ENCODE measurements around the gene MYL9.
A peak's percentile ranks its signal among the peaks of the same experiment; 100 is the strongest.

MYL9 gene

DNA sequence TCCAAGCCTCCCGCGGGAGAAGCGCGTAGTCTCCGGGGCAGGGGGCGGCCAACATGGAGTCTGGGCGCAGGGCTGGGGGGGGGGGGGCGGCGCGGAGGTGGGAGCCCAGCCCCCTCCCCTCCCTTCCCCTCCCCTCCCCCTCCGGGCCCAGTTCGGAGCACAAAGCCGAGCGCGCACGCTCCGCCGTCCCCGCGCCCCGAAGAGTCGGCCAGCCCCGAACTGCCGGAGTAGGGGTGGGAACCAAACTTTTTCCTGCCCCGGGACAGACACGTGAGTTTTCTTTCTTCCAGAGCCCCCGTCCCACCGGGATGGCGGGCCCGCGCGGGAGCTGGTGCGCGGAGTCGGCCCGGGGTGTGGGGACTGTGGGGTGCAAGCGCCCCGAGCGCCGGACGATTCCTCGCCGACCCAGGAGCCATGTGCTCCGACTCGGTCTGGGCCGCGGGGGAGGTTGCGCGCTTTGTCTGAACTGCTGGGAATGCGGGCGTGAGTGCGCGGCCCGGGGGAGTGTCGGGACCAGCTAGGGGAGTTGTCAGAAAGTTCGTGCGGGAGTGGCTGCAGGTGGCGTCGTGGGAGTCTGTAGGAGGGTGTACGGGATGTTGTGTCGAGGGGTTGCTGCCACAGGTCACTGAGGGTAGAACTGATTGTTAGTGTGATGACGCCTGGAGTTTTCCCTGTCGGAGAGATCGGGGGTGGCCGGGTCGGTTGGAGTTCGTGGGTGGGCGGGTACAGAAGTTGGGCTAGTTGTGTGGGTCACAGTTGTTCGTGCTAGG is 33.2 kb downstream of the MYL9 start:
- Histone ChIP-seq H3K27ac (peak overlapping the region; percentile 65 to 97 (median 90)), H3K4me3 (peak overlapping the region; percentile 54 to 90 (median 75))

DNA sequence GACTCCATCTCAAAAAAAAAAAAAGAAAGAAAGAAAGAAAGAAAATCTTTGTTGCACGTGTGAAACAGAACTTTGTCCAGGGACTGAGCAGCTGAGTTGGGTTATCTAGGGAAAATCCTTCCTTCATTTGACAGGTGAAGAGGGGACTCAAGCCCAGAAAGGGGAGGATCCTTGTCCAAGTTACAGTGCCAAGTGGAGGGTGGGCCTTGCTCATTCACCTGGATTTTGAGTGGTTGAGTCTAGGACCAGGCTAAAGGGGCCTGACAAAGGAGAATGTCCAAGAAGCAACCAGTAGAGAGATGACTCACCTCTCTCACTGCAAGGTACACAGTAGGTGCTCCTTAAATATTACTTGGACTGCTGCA is 34.7 kb downstream of the MYL9 start:
- Histone ChIP-seq H3K4me3 (no peak overlapping the region), H3K27ac (peak overlapping the region in 1 of 21 experiments; percentile 90)

DNA sequence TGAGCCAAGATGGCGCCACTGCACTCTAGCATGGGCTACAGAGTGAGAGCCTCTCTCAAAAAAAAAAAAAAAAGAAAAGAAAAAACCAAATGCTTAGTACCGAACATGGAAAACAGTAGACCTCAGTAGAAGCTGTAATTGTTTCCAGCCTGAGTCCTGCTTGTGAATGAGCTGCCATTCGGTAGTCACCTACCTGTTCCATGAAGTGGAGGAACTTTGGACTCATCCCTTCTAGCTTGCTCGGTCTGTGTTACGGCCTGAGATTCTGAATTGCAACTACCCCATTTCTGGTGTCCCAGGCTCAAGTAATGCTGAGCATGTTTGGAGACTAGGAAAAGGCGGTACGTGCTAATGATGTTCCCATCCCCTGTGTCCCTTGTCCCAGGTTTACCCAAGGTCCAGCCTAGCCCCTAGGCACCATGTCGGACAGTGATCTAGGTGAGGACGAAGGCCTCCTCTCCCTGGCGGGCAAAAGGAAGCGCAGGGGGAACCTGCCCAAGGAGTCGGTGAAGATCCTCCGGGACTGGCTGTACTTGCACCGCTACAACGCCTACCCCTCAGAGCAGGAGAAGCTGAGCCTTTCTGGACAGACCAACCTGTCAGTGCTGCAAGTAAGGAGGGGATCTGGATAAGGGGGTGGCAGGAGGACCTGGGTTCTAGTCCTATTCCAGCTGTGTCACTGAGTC is 37.2 kb downstream of the MYL9 start:
- no peak overlapping the region for H3K27ac ChIP-seq
- H3K4me3 ChIP-seq: no peak overlapping the region

DNA sequence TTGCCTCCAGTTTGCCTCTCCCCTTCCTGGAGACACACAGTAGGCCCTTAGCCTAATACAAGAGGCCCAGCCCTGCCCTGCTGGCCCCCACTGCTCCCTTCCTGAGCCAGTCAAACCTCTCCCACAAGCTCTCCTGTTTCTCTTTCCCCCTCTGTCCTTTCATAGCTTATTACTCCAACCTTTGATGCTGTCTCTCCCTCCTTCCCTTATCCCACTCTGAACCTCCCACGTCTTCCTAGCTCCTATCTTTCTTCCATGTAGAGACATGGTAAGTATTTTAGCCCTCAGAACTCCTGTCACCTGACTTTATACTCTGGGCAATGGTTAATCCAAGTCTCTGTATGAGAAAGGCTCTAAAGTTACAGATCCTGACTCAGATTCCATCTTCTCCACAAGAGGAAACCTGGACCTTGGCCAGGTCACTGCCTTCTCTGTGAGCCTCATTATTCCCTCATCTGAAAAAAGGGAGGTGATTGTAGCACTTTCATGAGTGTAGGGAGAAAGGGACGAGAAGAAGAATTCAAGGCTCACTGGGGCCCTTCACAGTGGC is 38.8 kb downstream of the MYL9 start:
- Histone ChIP-seq H3K27ac (no peak overlapping the region), H3K4me3 (no peak overlapping the region)

DNA sequence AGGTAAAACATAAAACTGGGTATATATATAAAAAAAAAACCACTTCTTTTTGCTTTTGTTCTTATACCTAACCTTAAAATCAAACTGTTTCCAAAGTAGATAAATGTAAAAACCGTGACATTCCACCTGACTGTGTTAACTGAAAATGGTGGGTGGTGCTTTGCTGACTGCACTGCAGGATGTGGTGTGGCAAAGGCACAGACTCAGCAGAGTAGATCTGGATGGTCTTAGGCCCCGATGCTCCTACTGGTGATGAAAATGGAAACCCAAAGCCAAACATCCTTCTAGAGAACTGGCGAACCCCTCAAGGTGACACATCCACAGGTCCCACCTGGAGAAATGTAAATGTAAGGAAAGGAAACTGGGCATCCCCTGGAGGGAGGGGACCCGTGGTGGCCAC is 41.0 kb downstream of the MYL9 start:
- Histone ChIP-seq H3K4me3 (no peak overlapping the region), H3K27ac (peak overlapping the region in 2 of 21 experiments; percentile 49 to 59)

DNA sequence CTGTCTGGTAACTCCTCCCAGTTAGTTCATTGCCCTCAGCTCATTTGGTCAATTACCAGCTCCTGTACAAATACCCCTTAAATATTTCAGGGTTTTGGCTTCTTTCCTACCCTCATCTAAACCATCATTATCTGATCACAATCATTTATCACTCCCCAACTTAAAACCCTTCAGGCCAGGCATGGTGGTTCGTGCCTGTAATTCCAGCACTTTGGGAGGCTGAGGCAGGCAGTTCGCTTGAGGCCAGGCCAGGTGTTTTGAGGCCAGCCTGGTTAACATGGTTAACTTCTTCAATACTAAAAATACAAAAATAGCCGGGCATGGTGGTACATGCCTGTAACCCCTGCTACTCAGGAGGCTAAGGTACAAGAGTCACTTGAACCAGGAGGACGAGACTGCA is 41.5 kb downstream of the MYL9 start:
- H3K27ac ChIP-seq: peak overlapping the region in 2 of 21 experiments; percentile 49 to 59
- H3K4me3 ChIP-seq: no peak overlapping the region

DNA sequence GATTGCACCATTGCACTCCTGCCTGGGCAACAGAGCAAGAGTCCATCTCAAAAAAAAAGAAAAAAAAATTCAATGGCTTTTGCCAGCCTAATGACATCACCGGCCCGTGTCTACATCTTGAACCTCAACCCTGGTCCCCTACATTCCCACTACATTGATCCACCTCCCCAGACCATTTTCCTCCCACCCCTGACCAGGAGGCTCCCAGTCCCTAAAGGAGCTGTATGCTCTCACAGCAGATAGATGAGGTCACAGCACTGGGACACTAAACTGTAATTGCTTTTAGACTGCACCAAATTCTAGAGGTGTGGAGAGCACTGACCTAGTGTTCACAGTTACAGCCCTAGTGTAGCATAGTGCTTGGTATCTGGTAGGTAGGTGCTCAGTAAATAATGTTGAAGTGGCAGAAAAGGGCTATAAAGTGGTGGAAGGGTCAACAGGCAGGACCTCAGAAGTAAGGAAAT is 42.7 kb downstream of the MYL9 start:
- Histone ChIP-seq H3K4me3 (no peak overlapping the region), H3K27ac (no peak overlapping the region)

DNA sequence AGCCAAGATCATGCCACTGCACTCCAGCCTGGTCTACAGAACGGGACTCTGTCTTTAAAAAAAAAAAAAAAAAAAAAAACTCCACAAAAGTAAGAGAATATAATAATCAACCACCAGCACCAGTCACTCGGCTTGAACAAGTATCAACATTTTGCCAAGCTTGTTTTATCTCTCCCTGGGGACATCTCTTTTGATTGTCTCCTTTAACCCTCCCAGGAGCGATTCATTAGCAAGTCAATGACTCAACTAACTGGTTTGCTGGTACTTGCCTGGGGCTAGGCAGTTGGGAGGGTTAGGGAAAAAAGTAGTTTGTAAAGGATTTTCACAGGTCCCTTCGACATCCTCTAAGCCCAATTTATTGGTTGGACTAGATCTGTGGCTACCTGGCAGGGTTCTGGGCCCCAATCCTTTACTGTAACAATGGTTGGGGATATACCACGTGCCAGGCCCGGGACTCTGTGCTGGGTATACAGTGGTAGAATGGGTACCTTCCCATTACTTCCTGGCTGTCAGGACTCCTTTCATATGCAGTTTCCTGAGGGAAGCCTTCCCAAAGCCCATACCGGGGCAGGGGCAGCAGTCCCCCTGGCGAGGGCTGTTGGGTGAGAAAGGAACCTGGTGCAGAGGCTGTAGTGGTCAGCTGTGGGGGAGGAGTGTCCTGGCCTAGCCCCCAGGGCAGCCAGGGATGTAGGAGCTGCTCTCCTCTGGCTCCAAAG is 44.2 kb downstream of the MYL9 start:
- no peak overlapping the region for H3K4me3 ChIP-seq
- peak overlapping the region in 7 of 21 experiments; percentile 4 to 66 (median 34) for H3K27ac ChIP-seq

DNA sequence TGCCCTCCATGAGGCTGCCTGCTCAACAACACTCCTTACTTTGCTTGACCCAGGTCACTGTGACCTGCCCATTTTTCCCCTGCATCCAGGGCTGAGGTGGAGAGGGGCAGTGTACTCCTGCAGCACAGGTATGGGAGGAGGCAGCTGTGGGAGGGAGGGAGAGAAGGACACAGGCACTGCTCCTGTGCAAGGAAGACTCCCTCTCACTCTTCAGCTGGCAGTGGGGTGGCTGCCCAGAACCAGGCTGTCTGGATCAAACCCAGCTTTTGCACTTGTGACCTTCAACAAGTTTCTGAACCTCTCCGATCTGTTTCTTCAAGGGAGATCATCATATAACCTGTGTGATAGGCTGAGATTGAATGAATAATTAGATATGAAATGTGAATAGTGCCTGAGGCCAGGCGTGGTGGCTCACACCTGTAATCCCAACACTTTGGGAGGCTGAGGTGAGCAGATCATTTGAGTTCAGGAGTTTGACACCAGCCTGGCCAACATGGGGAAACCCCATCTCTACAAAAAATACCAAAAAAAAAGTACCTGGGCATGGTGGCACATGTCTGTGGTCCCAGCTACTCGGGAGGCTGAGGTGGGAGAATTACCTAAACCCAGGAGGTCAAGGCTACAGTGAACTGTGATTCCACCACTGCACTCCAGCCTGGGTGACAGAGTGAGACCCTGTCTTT is 46.2 kb downstream of the MYL9 start:
- Histone ChIP-seq H3K4me3 (no peak overlapping the region), H3K27ac (no peak overlapping the region)

DNA sequence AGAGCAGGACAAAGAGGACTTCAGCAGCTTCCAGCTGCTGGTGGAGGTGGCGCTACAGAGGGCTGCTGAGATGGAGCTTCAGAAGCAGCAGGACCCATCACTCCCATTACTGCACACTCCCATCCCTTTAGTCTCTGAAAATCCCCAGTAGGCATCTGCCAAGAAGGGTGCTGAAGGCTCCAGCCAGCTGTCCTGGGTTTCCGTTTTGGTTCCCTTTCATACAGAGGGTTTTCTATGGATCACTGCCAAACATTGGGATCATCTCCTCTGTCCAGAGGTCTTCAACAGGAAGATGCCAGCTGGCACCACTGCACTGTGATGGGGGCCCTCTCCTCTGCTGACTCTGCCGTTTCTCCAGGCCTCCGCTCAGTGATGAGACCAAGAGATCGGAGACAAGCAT is 50.0 kb downstream of the MYL9 start:
- peak overlapping the region in 1 of 21 experiments; percentile 56 for H3K27ac ChIP-seq
- no peak overlapping the region for H3K4me3 ChIP-seq

DNA sequence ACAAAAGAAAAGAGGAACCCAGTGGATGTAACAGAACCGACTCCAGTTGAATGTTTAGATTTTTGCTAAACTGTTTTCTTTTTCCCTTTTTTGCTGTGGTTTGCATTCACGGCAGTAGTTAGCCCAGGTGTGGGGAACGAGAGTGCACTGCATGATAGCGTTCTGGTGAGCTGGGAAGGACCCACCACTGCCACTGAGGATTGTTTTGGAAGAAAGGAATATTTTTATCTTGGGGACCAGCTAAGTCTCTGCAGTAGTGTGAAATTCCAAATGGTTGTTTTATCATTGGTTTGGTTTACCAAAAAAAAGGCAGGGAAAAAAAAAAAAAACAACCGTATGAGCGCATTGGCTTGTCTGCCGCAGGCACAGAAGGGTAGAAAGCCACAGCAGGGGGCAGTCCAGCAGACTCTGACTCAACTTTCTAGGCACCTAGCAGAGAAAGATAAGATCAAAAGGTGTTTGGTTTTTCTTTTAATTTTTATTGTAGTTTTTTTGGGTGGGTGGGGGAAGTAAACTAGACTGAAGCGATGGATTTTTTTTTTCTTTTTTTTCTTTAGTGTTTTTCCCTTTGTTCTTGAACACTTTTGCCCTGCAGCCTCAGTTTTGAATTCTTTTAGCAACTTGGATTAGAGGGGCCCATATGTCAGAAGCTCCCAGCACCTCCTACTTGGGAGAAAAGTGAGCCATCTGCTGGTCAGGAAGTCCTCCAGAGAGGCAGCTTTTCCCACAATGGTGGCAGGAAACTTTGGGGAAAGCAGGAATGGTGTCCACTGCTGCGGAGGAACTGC is 50.7 kb downstream of the MYL9 start:
- peak overlapping the region in 2 of 21 experiments; percentile 14 to 56 for H3K27ac ChIP-seq
- H3K4me3 ChIP-seq: no peak overlapping the region

DNA sequence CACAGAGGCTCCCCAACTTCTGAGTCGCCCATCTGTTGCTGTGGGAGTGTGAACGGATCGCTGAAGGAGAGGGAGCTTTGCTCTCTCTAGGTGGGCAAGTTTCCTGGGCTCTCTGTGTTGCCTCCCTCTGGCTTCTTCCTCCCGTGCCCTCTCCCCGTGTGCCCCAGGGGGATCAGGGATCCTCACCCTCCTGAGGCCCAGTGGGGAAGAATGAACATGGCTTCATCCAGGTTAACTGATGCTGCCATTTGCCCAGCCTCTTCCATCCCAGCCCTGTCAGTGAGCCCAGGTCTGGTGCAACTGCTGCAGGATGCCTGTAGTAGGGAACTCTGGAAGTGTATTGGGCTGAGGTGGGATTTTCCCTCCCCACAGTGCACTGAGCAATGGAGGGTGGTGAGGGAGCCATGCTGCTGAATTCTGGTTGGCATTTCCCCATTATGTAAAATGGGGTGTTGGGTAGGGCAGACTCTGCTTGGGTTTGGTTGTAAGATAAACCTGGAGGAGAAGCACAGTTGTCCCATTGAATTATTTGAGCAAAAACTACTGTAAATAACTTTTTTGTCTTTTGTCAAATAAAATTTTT is 52.1 kb downstream of the MYL9 start:
- Histone ChIP-seq H3K27ac (peak overlapping the region in 3 of 21 experiments; percentile 8 to 38 (median 12)), H3K4me3 (no peak overlapping the region)

DNA sequence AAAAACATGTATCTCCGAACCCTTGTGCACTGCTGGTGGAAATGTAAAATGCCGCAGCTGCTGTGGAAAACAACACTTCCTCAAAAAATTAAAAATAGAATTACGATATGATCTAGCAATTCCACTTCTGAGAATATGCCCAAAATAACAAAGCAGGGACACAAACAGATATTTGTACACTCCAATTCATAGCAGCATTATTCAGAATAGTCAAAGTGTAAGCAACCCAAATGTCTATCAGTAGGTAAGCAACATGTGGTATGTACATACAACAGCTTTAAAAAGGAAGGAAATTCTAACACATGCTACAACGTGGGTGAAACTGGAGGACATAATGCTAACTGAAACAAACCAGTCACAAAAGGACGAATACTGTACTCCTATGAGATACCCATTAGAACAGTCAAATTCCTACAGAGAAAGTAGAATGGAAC is 58.6 kb downstream of the MYL9 start:
- Histone ChIP-seq H3K27ac (peak overlapping the region in 1 of 21 experiments; percentile 10), H3K4me3 (no peak overlapping the region)
